ENCODE results near the gene PRDX5.

The PRDX5 gene

GRCh38 chr11:64342869-64343745, 25.2 kb downstream of the PRDX5 start:
- no peak overlapping the region for H3K9ac ChIP-seq (ENCODE audit: low read length)
- H3K27me3 ChIP-seq (ENCODE audit: low read length), result no peaks in the 10 kb centered on the region
- no peak overlapping the region for H3K4me3 ChIP-seq (ENCODE audit: insufficient read depth, low read length, poor library complexity, severe bottlenecking)
- no peak overlapping the region for H2AFZ ChIP-seq (ENCODE audit: low read depth, low read length, severe bottlenecking)
- no peaks in the 10 kb centered on the region for H4K20me1 ChIP-seq (ENCODE audit: low read depth, low read length)
- TF ChIP-seq EZH2phosphoT487 (conservative IDR thresholded peaks at IDR 0.05; ENCODE audit: low read length), result no peak
- no peaks in the 10 kb centered on the region for H3K9me2 ChIP-seq (replicated peaks; ENCODE audit: insufficient read depth, low read length)
- H3K27ac ChIP-seq (ENCODE audit: low read depth, low read length), result no peak overlapping the region
- peaks cover 5% of the 10 kb centered on the region; the same call in 1 of the 2 replicates for H3K79me2 ChIP-seq (ENCODE audit: insufficient read depth, low read length)
- peaks cover 13% of the 10 kb centered on the region for H3F3A ChIP-seq (ENCODE audit: insufficient read depth)
- no peaks in the 10 kb centered on the region for H3K9me3 ChIP-seq (ENCODE audit: insufficient read depth, low read length)
- peak overlapping the region; percentile 35 for H3K4me2 ChIP-seq (ENCODE audit: low read depth, low read length, poor library complexity, severe bottlenecking)
- no peaks in the 10 kb centered on the region for H3K36me3 ChIP-seq (ENCODE audit: low read length)

GRCh38 chr11:64343767-64344559, 26.0 kb downstream of the PRDX5 start:
- Histone ChIP-seq H4K20me1 (ENCODE audit: low read depth, low read length) (no peaks in the 10 kb centered on the region), H3K4me2 (ENCODE audit: low read depth, low read length, poor library complexity, severe bottlenecking) (no peak overlapping the region), H3K79me2 (ENCODE audit: insufficient read depth, low read length) (peaks cover 5% of the 10 kb centered on the region; the same call in 1 of the 2 replicates), H3K27me3 (ENCODE audit: low read length) (no peaks in the 10 kb centered on the region), H3K9ac (ENCODE audit: low read length) (no peak overlapping the region), H3K36me3 (ENCODE audit: low read length) (no peaks in the 10 kb centered on the region), H2AFZ (ENCODE audit: low read depth, low read length, severe bottlenecking) (no peak overlapping the region), H3K9me2 (replicated peaks; ENCODE audit: insufficient read depth, low read length) (no peaks in the 10 kb centered on the region), H3F3A (ENCODE audit: insufficient read depth) (peaks cover 8% of the 10 kb centered on the region), H3K4me3 (ENCODE audit: insufficient read depth, low read length, poor library complexity, severe bottlenecking) (no peak overlapping the region), H3K9me3 (ENCODE audit: insufficient read depth, low read length) (no peaks in the 10 kb centered on the region), H3K27ac (ENCODE audit: low read depth, low read length) (no peak overlapping the region)
- TF ChIP-seq, protein P1, sequence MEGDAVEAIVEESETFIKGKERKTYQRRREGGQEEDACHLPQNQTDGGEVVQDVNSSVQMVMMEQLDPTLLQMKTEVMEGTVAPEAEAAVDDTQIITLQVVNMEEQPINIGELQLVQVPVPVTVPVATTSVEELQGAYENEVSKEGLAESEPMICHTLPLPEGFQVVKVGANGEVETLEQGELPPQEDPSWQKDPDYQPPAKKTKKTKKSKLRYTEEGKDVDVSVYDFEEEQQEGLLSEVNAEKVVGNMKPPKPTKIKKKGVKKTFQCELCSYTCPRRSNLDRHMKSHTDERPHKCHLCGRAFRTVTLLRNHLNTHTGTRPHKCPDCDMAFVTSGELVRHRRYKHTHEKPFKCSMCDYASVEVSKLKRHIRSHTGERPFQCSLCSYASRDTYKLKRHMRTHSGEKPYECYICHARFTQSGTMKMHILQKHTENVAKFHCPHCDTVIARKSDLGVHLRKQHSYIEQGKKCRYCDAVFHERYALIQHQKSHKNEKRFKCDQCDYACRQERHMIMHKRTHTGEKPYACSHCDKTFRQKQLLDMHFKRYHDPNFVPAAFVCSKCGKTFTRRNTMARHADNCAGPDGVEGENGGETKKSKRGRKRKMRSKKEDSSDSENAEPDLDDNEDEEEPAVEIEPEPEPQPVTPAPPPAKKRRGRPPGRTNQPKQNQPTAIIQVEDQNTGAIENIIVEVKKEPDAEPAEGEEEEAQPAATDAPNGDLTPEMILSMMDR (IDR thresholded peaks at IDR 0.05; ENCODE audit: insufficient read depth, low read length, poor library complexity, severe bottlenecking), result no peak
- TF ChIP-seq EZH2phosphoT487 (conservative IDR thresholded peaks at IDR 0.05; ENCODE audit: low read length), result no peak

GRCh38 chr11:64344787-64345186, 26.9 kb downstream of the PRDX5 start:
- no peaks in the 10 kb centered on the region for H3K36me3 ChIP-seq (ENCODE audit: low read length)

More at GRCh38 chr11:64344787-64345186, 26.9 kb downstream of the PRDX5 start:
- Histone ChIP-seq H3K27me3 (ENCODE audit: low read length) (no peaks in the 10 kb centered on the region), H3F3A (ENCODE audit: insufficient read depth) (peaks cover 1% of the 10 kb centered on the region; the same call in 1 of the 2 replicates), H3K9me3 (ENCODE audit: insufficient read depth, low read length) (no peaks in the 10 kb centered on the region), H3K9me2 (replicated peaks; ENCODE audit: insufficient read depth, low read length) (no peaks in the 10 kb centered on the region), H4K20me1 (ENCODE audit: low read depth, low read length) (no peaks in the 10 kb centered on the region), H3K9ac (ENCODE audit: low read length) (no peak overlapping the region), H2AFZ (ENCODE audit: low read depth, low read length, severe bottlenecking) (no peak overlapping the region), H3K79me2 (ENCODE audit: insufficient read depth, low read length) (0 out of 2 replicates have a peak, but pooled peaks cover under 1% of the 10 kb centered on the region), H3K27ac (ENCODE audit: low read depth, low read length) (no peak overlapping the region), H3K4me3 (ENCODE audit: insufficient read depth, low read length, poor library complexity, severe bottlenecking) (no peak overlapping the region), H3K4me2 (ENCODE audit: low read depth, low read length, poor library complexity, severe bottlenecking) (no peak overlapping the region)
- no peak for TF ChIP-seq EZH2phosphoT487 (conservative IDR thresholded peaks at IDR 0.05; ENCODE audit: low read length)
- TF ChIP-seq, protein P1 (IDR thresholded peaks at IDR 0.05; ENCODE audit: insufficient read depth, low read length, poor library complexity, severe bottlenecking), result no peak

Data from SU-DHL-6 (cell line).